Endothelial cell of umbilical vein (primary cell): ENCODE measurements around the gene ARPC5. TPM values are rescaled to one million over a fixed set of nuclear protein-coding genes. Genes with fewer than 3 reads are reported as not detected.

Experiments
- BruUV-seq: library from RNA; stranded (reverse); fragments of 400-500 nt; replicated peaks from 2 replicates; lab custom pipeline; 2021; lab: Mats Ljungman, UMichigan
- CTCF ChIA-PET: fragments of 300-600, 350-600 bp; sonication (Branson Sonifier 250); formaldehyde crosslinking; loops from one replicate; lab custom pipeline; 2021; ENCODE audit warnings: antibody characterized with exemption, inconsistent platforms; lab: Charles Lee
- POLR2A ChIA-PET: fragments of 300-600, 350-600 bp; sonication (Branson Sonifier 250); formaldehyde crosslinking; loops from one replicate; lab custom pipeline; 2021; ENCODE audit warnings: antibody characterized with exemption, inconsistent platforms; lab: Charles Lee
- DNase-seq: peaks from one replicate; pipeline ENCODE4 v3.0.0-alpha.2; 2011; ENCODE audit warnings: low read depth, low spot score
- FAIRE-seq: peaks from 2 replicates; lab custom pipeline; 2011; peaks lifted over from hg19 to GRCh38; lab: Jason Lieb, UNC
- H2AFZ ChIP-seq: 2 replicates; pipeline ENCODE4 v1.6.0; 2012; ENCODE audit warnings: low read depth, low read length, control low read depth, inconsistent platforms
- H3K27ac ChIP-seq: 2 replicates; pipeline ENCODE4 v1.5.1; 2011; ENCODE audit warnings: low read depth, mild to moderate bottlenecking, control low read depth, low read length, moderate library complexity; ENCODE audit not compliant: insufficient read depth
- H3K27me3 ChIP-seq, 2 experiments: 2 replicates each; pipeline versions ENCODE4 v1.6.0 to v1.6.1; 2011; ENCODE audit warnings: low read length in 2 of 2, mixed read lengths in 1 of 2; ENCODE audit not compliant: control insufficient read depth in 2 of 2, insufficient read depth in 2 of 2
- H3K36me3 ChIP-seq, 2 experiments: 2 replicates in 1 of 2; 3 replicates in 1 of 2; pipeline ENCODE4 v1.5.1; 2011; ENCODE audit warnings: low read length in 2 of 2, mild to moderate bottlenecking in 1 of 2, moderate library complexity in 1 of 2; ENCODE audit not compliant: control insufficient read depth in 2 of 2, insufficient read depth in 2 of 2; ENCODE audit errors: extremely low read depth in 1 of 2
- H3K4me1 ChIP-seq: 3 replicates; pipeline ENCODE4 v1.5.1; 2011; ENCODE audit warnings: mild to moderate bottlenecking, low read length; ENCODE audit not compliant: control insufficient read depth, insufficient read depth; ENCODE audit errors: extremely low read depth
- H3K4me2 ChIP-seq: 2 replicates; pipeline ENCODE4 v1.6.1; 2011; ENCODE audit warnings: low read length, control low read depth, mixed read lengths; ENCODE audit not compliant: insufficient read depth
- H3K4me3 ChIP-seq, 3 experiments: fragments of 200-600 bp in 1 of 3; sonication (generic), shearing (Covaris generic) in 1 of 3; replicated peaks in 1 of 3; 2 replicates each; pipeline ENCODE4 v1.5.1; 2011 to 2016; ENCODE audit warnings: control low read depth in 3 of 3, low read length in 3 of 3, mild to moderate bottlenecking in 2 of 3, inconsistent platforms in 1 of 3, low read depth in 1 of 3, moderate library complexity in 1 of 3; ENCODE audit not compliant: insufficient read depth in 1 of 3
- H3K79me2 ChIP-seq: 2 replicates; pipeline ENCODE4 v1.6.0; 2012; ENCODE audit warnings: low read length, inconsistent platforms; ENCODE audit not compliant: control insufficient read depth, insufficient read depth
- H3K9ac ChIP-seq: replicated peaks from 2 replicates; pipeline ENCODE3; 2011; ENCODE audit warnings: low read length, control low read depth; ENCODE audit not compliant: insufficient read depth; ENCODE audit errors: extremely low read depth
- H3K9me1 ChIP-seq: replicated peaks from 3 replicates; pipeline ENCODE4 v1.6.0; 2011; ENCODE audit warnings: mild to moderate bottlenecking, low read length; ENCODE audit not compliant: control insufficient read depth, insufficient read depth; ENCODE audit errors: extremely low read depth
- H3K9me3 ChIP-seq: replicated peaks from 2 replicates; pipeline ENCODE4 v1.5.1; 2012; ENCODE audit warnings: low read length, inconsistent platforms; ENCODE audit not compliant: control insufficient read depth, insufficient read depth
- H4K20me1 ChIP-seq: replicated peaks from 2 replicates; pipeline ENCODE3; 2011; ENCODE audit warnings: mild to moderate bottlenecking, low read length; ENCODE audit not compliant: control insufficient read depth, insufficient read depth; ENCODE audit errors: extremely low read depth
- EZH2 ChIP-seq: IDR thresholded peaks from 2 replicates; pipeline ENCODE4 v1.6.1; 2012; ENCODE audit warnings: borderline replicate concordance, low read depth, mild to moderate bottlenecking, moderate library complexity, low read length, inconsistent platforms; ENCODE audit not compliant: severe bottlenecking
- FOS ChIP-seq: IDR thresholded peaks from 2 replicates; pipeline ENCODE4 v1.6.1; 2011; ENCODE audit warnings: mild to moderate bottlenecking, low read length, moderate library complexity, borderline replicate concordance; ENCODE audit not compliant: insufficient read depth
- GATA2 ChIP-seq: IDR thresholded peaks from 2 replicates; pipeline ENCODE4 v1.7.0; 2011; ENCODE audit warnings: low read depth, mild to moderate bottlenecking, moderate library complexity, mixed read lengths, low read length; ENCODE audit not compliant: insufficient read length, insufficient read depth
- POLR2A ChIP-seq: IDR thresholded peaks from 2 replicates; pipeline ENCODE4 v1.6.1; 2012; ENCODE audit warnings: low read depth, mild to moderate bottlenecking, control low read depth, low read length
- dilution Hi-C: fragments of 300-500 bp; cut with MboI; formaldehyde crosslinking; loops from one replicate; pipeline ENCODE4 v1.15.0; 2019; ENCODE audit warnings: low sequenced_read_pairs; ENCODE audit not compliant: extremely low pct_ligation_motif_present
- intact Hi-C: fragments of 100-400 bp; cut with micrococcal nuclease; formaldehyde crosslinking; loops from one replicate; pipeline ENCODE4 v1.10.0; 2022
- polyA plus RNA-seq, 4 experiments: library from polyadenylated mRNA; depleted of rRNA in 3 of 4; stranded (reverse) in 3 of 4; unstranded in 1 of 4; fragments of >200 nt; gene quantifications; 2 replicates each; pipeline versions ENCODE4 v1.2.1 to v1.2.3, GENCODE V29; 2011 to 2012; ENCODE audit warnings: missing spikeins in 1 of 4
- total RNA-seq: library from RNA; stranded (reverse); gene quantifications from 2 replicates; pipeline ENCODE4 v1.2.3, GENCODE V29; 2021

The ARPC5 gene
- total and polyA plus RNA-seq, 2 donors (not counting 3 experiments of a cell fraction or from before 2014, with no cell fraction given): 110 to 185 TPM

GRCh38 chr1:183604815-183605214, 30.8 kb downstream of the ARPC5 start:
- H3K79me2 ChIP-seq: no peaks in the 10 kb centered on the region
- DNase-seq (no peak), FAIRE-seq (no peak)
- no peak overlapping the region for H3K9ac ChIP-seq
- H3K9me3 ChIP-seq: no peaks in the 10 kb centered on the region
- H3K4me1 ChIP-seq: peaks cover 13% of the 10 kb centered on the region
- CTCF ChIA-PET: interaction anchor here (1.0 kb wide), 1 partner anchor 16 kb away, joined by 3 read pairs; no protein-coding TSS in a partner anchor
- no peak overlapping the region for H2AFZ ChIP-seq
- no peaks in the 10 kb centered on the region for H3K9me1 ChIP-seq
- no TSS peak for BruUV-seq
- intact Hi-C loops: no loop called here
- POLR2A ChIA-PET: no interaction called here
- no peaks in the 10 kb centered on the region for H3K36me3 ChIP-seq
- H3K4me2 ChIP-seq: no peak overlapping the region
- no peak overlapping the region for H3K27ac ChIP-seq
- TF ChIP-seq EZH2: no peak
- H3K27me3 ChIP-seq: no peaks in the 10 kb centered on the region
- no peaks in the 10 kb centered on the region for H4K20me1 ChIP-seq
- dilution Hi-C loops: no loop called here
- H3K4me3 ChIP-seq: no peak overlapping the region

GRCh38 chr1:183604038-183604808, 31.4 kb downstream of the ARPC5 start:
- FAIRE-seq (no peak), DNase-seq (no peak)
- BruUV-seq: no TSS peak
- intact Hi-C loops: no loop called here
- no peaks in the 10 kb centered on the region for H3K9me3 ChIP-seq
- dilution Hi-C loops: no loop called here
- H4K20me1 ChIP-seq: no peaks in the 10 kb centered on the region
- no peaks in the 10 kb centered on the region for H3K36me3 ChIP-seq
- no peak for TF ChIP-seq POLR2A
- TF ChIP-seq FOS: no peak
- no peak for TF ChIP-seq GATA2
- peaks cover 10% of the 10 kb centered on the region for H3K4me1 ChIP-seq
- POLR2A ChIA-PET: no interaction called here
- no peak overlapping the region for H2AFZ ChIP-seq
- H3K4me2 ChIP-seq: no peak overlapping the region
- no peak overlapping the region for H3K9ac ChIP-seq
- H3K4me3 ChIP-seq: no peak overlapping the region
- H3K27me3 ChIP-seq: no peaks in the 10 kb centered on the region
- H3K79me2 ChIP-seq: no peaks in the 10 kb centered on the region
- H3K27ac ChIP-seq: no peak overlapping the region
- CTCF ChIA-PET: interaction anchor here (1.0 kb wide), 1 partner anchor 15 kb away, joined by 3 read pairs; no protein-coding TSS in a partner anchor
- H3K9me1 ChIP-seq: no peaks in the 10 kb centered on the region
